HG02642 (cell line): ENCODE results near the gene NAV1.
"Not testable (repeated sequence)": the region's sequence is repeated elsewhere in the genome, so short reads cannot be mapped to it uniquely, and the experiment has no call there.

Experiments
- ATAC-seq: cut with Tn5 transposase; IDR thresholded peaks from one replicate; pipeline ENCODE4 v1.9.1; 2021; ENCODE audit warnings: mild to moderate bottlenecking; ENCODE audit not compliant: unreplicated experiment, poor library complexity

NAV1 gene, protein sequence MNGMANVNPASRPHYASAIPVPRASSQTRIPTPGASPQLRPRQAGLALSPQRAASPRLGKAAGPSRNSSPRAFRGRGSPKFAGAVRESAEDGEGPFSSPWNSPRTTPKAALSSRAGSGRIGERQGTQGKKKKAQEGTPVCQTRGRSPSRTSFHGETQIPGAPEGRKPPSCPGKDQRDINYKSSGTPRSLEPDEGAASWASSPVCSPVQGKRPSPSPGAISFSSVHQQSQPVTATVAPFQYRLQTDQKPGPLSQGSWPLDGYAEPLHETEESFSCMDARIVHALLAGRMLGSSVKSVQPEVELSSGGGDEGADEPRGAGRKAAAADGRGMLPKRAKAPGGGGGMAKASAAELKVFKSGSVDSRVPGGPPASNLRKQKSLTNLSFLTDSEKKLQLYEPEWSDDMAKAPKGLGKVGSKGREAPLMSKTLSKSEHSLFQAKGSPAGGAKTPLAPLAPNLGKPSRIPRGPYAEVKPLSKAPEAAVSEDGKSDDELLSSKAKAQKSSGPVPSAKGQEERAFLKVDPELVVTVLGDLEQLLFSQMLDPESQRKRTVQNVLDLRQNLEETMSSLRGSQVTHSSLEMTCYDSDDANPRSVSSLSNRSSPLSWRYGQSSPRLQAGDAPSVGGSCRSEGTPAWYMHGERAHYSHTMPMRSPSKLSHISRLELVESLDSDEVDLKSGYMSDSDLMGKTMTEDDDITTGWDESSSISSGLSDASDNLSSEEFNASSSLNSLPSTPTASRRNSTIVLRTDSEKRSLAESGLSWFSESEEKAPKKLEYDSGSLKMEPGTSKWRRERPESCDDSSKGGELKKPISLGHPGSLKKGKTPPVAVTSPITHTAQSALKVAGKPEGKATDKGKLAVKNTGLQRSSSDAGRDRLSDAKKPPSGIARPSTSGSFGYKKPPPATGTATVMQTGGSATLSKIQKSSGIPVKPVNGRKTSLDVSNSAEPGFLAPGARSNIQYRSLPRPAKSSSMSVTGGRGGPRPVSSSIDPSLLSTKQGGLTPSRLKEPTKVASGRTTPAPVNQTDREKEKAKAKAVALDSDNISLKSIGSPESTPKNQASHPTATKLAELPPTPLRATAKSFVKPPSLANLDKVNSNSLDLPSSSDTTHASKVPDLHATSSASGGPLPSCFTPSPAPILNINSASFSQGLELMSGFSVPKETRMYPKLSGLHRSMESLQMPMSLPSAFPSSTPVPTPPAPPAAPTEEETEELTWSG (N-terminal part only)

DNA sequence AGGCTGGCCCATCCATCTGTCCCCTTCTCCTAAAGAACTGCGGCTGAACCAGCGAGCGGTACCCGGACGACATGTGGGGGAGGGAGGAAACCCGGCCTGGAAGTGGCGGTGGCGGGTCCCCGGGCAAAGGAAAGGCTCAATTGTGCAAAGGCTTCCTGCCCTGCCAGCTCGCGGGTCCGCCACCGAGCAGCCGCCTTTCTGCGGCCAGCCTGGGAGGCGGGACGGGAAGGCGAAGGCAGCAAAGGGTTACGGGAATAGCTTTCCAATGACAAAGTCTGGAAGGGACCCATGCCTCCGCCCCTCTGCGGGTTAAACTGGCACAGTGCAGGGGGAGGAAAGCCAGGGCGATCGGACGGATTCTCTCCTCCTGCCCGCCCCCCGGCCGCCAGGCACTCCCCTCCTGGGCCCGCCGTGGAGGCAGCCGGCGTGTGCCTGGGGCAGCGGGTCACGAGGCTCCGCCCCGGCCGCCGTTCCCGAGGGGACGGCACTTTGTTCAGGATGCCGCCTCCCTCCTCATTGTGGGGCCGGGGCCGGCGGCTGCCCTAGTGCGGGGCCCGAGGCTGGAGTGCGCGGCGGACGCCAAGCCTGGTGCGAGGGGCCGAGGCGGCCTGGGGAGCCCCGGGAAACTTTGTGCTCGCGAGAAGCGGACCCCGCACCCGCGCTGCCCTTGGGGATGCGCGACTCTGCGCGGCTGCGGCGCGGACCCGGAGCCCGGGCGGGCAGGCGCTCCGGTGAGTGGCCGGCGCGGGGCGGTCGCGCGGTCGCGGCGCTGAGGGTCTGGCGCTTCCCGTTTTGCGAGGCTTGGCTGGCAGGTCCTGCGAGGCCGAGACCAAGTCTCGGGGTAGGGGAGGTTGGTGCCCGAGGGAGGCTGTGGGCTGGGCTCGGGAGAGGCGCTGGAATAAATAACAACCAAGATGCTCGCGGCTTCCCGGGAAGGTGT, at the start of gene NAV1:
Gene NAV1 (plus strand): TSS at position 516 of the 940 bp plus-strand sequence. CDS start 83,758 bp downstream, outside the sequence.
- no peak for ATAC-seq

DNA sequence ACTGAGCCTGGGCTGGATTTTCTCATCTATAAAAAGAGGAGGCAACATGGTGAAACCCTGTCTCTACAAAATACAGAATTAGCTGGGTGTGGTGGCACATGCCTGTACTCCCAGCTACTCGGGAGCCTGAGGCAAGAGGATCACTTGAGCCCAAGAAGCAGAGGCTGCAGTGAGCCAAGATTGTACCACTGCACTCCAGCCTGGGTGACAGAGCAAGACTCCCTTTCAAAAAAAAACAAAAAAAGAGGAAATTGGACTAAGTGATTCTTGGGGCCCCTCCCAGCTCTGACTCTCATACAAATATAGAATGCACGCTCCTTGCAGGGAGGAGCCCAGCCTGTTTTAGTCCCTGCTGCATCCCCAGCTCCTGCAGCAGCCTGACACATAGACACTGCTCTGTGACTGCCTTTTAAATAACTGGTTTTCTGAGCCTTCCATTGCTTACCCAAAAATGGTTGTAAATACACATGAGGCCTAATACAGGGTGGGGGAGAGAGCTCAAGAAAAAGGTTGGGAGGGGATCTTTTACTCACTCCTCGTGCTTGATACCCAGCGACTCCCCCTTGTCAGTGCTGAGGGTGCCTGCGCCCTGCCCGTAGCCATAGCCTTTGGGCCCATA, 49.2 kb upstream of the NAV1 start:
- ATAC-seq = no peak

DNA sequence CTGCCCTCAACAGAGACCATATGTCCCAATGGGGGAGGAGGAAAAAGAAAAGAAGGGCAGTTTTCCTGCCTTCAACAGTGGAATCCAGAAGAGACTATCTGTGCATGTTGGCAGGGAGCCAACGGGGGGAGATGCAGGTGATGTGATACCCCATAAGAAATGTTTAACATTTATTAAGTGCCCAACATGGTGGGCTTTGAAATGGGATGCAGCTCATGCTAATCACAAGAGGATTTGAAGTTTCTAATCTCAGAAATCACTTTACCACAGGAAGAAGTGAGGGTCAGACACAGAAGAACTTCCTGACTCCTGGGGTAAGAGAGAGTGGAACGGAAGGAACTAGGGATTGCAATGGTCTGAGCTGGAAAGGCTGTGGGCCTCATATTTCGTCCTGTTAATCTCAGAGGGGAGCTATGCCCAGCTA, 48.2 kb upstream of the NAV1 start:
- no peak for ATAC-seq

DNA sequence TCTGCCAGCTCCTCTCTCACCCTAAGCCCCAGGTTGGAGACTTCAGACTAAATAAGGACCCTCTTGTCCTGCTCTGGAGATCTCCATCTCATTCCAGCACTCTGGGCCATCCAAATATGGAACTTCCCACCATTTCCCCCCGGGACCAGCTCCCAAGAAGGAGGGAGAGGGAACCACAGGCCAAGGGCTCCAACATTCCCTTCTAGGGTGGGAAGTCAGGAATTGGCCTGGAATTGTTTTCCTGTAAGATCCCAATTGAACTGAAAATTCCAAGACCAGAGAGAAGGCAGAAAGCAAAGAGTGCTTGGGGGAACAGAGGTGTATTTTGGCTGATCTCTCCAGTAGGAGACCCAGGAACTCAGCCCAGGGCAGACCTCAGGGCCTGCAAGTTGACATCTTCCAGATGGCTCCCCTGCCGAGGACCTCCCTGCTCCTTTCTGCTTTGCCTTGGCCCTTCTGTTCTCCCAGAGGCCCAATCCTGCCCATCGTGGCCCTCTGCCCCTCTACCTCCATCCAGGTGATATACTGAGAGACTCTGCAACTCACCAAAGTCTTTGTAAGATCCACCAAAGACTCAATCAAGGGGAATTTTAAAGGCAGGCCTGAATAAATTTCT, 46.9 kb upstream of the NAV1 start:
- ATAC-seq = no peak

DNA sequence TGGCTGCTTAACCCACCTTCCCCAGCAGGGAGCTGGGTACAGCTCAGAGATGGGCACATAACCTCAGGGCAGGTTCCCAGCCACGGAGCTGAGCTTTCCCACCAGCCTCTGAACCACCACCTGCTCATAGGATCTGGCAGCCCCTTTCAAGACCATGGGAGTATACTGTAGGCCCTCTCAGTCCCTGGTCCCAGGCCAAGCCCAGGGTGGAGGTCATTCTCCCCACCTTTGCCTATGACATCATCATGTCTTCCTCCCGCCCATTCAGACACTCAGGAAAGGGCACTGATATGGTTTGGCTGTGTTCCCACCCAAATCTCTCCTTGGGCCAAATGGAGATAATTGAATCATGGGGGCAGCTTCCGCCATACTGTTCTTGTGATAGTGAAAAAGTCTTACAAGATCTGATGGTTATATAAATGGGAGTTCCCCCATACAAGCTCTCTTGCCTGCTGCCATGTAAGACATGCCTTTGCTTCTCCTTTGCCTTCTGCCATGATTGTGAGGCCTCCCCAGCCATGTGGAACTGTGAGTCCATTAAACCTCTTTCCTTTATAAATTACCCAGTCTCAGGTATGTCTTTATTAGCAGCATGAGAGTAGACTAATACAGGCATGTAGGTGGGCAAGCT, 45.8 kb upstream of the NAV1 start:
- ATAC-seq = not testable (repeated sequence)

DNA sequence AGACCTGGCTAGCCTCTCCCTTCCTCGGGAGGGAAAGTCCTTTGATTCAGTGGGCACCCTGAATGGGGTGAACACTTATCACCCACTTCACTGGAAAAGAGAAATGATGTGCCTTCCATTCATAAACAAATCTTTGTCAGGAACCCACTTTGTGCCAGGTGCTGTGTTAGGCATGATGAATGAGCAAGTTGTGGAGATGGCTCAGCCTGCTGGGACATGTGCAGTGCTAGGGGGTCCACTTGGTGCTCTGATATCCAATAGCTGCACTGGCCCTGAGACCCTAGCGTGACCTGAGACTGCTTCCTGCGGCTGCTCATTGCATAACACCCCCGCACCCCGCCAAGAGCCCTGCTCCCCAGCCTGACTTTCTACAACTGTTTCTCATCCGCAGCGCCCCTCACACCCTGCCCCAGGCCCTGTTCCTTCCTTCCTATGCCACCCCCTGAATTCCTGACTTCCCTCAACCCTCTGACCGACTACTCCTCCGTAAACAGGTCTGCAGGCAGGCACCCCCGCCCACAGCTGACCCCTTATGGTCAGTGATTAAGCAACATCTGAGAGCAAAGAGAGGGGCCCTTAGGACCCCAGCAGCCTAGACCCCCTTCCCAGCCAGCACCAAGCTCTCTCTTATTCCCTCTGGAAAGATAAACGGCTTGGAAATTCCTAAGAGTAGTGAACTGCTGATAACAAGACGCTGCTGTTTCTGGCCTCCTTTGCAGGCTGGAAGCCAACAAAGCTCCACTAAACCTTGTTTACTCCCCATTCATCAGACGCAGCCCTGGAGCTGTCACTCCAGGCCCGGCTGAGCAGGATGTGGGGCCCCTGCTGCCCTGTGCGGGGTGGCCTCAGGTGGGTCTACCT, 44.9 kb upstream of the NAV1 start:
- no peak for ATAC-seq

DNA sequence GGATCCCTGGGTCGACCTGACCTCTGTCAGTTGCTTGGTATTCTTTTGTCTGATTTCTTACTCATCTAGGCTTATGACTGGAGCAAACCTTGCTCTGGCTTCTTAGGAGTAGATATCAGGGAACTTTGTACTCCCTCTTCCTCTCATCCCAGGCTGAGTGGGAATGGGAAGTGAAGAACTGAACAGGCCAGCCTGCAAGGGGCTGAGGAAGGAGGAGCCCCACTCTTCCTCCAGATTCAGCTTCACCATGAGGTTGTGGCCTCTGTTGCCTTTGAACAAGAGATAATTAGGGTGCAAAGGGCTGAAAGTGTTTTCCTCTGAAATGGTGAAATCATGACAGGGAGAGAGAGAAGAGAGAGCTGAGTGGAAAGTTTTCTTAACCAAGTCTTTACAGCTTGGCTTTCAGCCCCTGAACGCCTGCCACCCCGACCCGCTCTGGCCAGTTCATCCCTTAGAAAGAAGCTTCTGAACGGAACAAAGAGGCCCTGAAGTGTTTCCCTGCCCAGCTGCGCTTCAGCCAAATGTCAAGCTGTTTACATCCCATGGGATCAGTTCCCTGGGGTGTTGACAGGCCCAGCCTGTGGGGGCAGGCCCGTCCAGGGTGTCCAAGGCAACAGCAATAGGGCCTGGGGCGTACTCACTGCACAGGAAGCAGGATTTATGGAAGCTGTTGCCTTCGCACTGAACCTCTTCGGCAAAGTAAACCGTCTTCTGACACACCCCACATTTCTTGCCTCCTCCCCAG, 43.2 kb upstream of the NAV1 start:
- ATAC-seq = no peak

DNA sequence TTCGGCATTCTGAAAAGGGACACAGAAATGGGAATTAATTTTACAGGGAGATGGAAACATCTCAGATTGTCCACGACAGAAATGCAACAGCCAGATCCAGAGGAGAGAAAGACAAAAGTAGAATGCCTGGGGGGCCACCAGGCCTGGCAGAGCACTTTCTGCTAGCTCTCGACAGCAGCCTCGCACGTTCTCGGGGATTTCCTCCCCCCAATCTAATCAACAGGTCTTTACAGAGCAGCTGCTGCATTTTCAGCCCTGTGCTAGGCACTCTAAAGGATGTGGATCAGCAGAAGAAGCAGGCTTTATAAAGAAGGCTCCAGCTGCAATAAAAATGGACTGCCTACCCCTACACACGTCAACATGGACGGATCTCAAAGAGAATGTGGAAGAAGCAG, 42.6 kb upstream of the NAV1 start:
- ATAC-seq = no peak

DNA sequence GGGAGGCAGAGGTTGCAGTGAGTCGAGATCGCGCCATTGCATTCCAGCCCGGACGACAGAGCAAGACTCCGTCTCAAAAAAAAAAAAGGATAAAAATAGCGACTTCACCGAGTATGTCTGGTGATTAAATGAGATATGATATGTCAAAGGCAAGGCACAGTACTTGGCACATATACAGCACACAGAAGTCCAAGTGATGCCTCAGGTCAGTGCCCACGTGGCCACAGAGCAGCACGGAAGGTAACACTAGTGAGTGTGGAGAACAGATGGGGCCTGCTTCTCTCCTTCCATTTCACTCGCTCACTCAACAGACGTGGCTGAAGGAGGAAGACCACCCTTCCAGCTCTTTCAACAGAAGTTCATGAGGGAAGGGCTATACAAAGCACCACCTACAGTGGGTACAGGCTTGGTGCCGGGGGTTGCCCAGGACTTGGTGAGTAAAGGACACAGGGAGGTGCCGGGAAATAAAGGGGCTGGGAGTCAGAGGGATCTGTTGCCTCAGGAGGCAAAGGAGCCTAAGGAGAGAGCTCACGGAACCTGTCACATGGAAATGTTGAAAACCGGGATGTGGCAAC, 40.9 kb upstream of the NAV1 start:
- ATAC-seq = no peak

DNA sequence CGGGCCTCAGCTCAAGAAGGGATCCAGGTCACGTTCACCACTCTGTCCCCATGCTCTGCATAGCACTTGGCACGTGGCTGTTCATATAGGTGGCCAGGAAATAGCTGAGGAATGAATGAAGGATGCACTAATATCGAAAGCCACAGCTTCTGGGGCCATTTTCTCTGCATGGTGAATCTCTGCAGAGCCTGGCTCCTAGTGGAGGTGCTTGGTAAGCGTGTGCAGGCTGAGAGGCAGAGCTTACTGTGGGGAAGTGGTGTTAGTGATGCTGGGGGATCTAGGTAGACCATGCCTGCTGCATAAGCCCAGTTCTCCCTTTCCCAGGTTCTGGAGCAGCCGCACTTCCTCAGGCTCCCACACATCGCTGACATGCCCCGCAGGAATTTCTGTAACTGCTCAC, 40.3 kb upstream of the NAV1 start:
- ATAC-seq = no peak

DNA sequence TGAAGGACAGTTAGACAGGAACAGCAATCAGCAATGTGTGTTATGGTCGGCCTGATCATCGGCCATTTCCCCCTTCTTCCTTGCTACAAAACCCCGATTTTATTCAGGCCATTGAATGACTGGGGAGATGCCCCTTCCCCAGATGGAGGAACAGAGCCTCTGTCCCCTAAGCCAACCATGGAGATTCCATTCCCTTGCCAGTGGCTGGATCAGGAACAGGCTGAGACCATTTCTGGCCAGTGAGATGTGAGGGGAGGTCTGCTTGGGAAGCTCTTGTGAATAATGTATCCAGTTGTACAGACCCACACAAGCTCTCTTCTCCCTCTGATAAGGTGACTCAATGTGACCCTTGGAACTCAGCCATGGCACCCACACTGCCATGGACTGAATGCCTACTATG, 39.7 kb upstream of the NAV1 start:
- no peak for ATAC-seq

DNA sequence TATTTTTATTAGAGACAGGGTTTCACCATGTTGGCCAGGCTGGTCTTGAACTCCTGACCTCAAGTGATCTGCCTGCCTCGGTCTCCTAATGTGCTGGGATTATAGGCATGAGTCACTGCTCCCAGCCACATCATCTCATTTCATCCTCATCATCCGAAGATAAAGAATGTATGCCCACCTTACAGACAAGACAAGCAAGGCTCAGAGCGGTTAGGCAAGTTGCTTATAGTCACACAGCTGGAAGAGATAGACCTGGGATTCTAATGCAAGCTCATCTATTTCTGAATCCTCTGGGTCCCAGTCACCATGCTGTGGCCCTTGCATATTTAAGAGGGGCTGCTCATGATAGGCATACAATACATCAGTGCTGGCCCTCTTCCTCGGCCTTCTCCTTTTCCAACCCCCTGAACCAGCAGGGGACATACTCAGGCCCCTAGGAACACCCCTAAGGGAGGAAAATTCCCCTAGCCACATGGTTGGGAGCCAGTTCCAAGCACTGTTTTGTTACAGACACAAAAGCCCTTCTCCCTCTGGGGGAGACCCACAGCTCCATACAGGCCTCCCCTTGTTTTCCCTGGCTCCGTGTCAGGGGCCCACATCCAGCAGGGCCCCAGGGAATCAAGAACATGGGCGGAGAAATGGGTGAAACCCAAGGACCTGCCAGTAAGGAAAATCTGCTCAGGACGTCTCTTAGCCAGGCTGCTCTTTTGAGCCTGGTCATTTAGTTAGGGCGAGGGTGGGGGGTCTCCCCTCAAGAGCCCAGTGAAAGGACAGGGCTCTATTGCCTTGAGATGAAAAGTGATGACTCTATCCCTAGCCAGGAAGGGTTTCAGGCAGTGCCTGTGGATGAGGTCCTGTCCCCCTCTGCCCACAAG, 38.9 kb upstream of the NAV1 start:
- ATAC-seq = no peak

DNA sequence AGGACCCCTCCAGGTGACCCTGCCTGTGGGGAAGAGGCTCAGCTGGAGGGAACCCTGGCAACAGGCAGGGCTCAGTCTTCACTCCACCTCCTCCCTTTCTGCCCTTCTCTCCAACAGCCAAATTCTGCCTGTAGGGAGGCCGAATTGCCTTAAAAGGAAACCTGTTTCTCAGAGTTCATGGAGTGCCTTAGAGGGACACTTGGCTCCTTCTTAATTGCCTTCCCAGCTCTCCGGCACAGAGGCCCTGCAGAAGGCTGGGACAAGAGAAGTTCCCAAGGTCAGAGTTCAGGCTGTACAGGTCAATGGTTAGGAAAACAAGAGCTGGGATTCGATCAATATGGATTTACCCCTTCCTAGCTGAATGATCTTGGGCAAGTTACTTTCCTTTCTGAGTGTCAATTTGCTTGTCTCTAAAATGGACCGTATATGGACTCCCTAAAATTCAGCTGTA, 38.2 kb upstream of the NAV1 start:
- no peak for ATAC-seq

DNA sequence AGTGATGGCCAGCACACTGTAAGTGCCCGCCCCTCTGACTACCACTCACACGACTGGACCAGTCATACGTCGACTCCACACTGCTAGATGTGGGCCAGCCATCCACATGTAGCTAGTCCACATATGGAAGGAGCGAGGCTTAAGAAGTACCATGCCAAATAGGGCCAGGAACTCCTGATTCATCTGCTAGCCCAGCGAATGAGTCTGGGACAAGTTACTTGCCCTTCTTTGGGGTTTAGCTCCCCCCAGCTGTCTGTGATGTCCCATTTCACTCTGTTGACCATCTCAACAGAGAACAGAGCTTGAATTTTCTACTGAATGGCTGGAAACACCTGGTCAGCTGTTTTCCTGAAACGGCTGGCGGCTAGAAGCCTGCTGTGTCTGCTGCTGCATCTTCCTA, 37.8 kb upstream of the NAV1 start:
- ATAC-seq = no peak

DNA sequence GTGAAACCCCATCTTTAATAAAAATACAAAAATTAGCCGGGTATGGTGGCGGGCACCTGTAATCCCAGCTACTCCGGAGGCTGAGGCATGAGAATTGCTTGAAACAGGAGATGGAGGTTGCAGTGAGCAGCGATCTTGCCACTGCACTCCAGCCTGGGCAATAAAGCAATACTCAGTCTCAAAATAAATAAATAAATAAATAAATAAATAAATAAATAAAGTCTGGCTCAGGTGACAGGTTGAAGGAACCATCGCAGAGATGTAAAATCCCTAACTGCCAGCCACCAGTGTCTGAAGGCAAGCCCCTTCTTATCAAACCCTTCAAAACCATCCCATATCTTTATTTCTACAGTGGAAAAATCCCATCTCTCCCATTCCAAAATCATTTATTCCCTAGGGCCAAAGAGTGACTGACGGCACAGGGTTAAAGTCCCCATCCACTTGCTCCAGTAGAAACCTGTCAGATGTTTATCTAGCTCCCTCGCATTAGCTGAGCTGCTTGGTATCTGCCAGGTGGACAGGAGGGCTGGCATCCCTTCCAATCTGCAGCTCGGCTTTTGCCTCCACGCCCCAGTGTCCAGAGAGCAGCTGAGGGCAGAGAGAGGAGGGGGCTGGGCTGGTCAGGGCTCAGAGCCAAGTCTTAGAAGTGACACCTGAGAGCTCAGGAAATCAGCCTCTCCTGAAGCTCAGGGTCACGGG, 37.0 kb upstream of the NAV1 start:
- no peak for ATAC-seq
